ENCODE measurements around the gene SULF2.

SULF2 gene

GRCh38 chr20:47652301-47652700 lies 133.0 kb downstream of the SULF2 start:
- H2AFZ ChIP-seq (ENCODE audit: low read length): no peak overlapping the region
- no peaks in the 10 kb centered on the region for H3K79me2 ChIP-seq (ENCODE audit: insufficient read depth, low read length)
- no peak for TF ChIP-seq CTCF (conservative IDR thresholded peaks at IDR 0.05; ENCODE audit: low read length)
- no peak for TF ChIP-seq EZH2phosphoT487 (IDR thresholded peaks at IDR 0.05; ENCODE audit: borderline replicate concordance)
- H3K27me3 ChIP-seq (ENCODE audit: insufficient read depth, low read length, poor library complexity, severe bottlenecking): no peaks in the 10 kb centered on the region
- H3K4me1 ChIP-seq (ENCODE audit: insufficient read depth, low read length, poor library complexity, severe bottlenecking): no peaks in the 10 kb centered on the region
- no peak overlapping the region for H3K9ac ChIP-seq (ENCODE audit: low read depth, low read length, poor library complexity, severe bottlenecking)
- H3K4me2 ChIP-seq (ENCODE audit: low read depth, low read length, poor library complexity, severe bottlenecking): no peak overlapping the region
- H3K9me2 ChIP-seq (replicated peaks; ENCODE audit: low read depth, low read length): no peaks in the 10 kb centered on the region
- no peaks in the 10 kb centered on the region for H4K20me1 ChIP-seq (ENCODE audit: insufficient read depth, low read length, poor library complexity, severe bottlenecking)
- no peak overlapping the region for H3K4me3 ChIP-seq (ENCODE audit: low read length, poor library complexity, severe bottlenecking)
- no peaks in the 10 kb centered on the region for H3K9me3 ChIP-seq (ENCODE audit: insufficient read depth, low read depth, low read length)
- H3F3A ChIP-seq (ENCODE audit: low read depth): no peaks in the 10 kb centered on the region
- H3K36me3 ChIP-seq (ENCODE audit: insufficient read depth, low read length): peaks cover 38% of the 10 kb centered on the region; the same call in 1 of the 2 replicates

GRCh38 chr20:47648943-47649342 lies 136.3 kb downstream of the SULF2 start:
- Histone ChIP-seq H3K4me3 (ENCODE audit: low read length, poor library complexity, severe bottlenecking) (no peak overlapping the region), H3K36me3 (ENCODE audit: insufficient read depth, low read length) (peaks cover 46% of the 10 kb centered on the region; the same call in 1 of the 2 replicates), H3K4me1 (ENCODE audit: insufficient read depth, low read length, poor library complexity, severe bottlenecking) (no peaks in the 10 kb centered on the region), H4K20me1 (ENCODE audit: insufficient read depth, low read length, poor library complexity, severe bottlenecking) (no peaks in the 10 kb centered on the region), H3K9me3 (ENCODE audit: insufficient read depth, low read depth, low read length) (no peaks in the 10 kb centered on the region), H3K4me2 (ENCODE audit: low read depth, low read length, poor library complexity, severe bottlenecking) (no peak overlapping the region), H3K79me2 (ENCODE audit: insufficient read depth, low read length) (no peaks in the 10 kb centered on the region), H3K9ac (ENCODE audit: low read depth, low read length, poor library complexity, severe bottlenecking) (no peak overlapping the region), H2AFZ (ENCODE audit: low read length) (no peak overlapping the region), H3K9me2 (replicated peaks; ENCODE audit: low read depth, low read length) (no peaks in the 10 kb centered on the region), H3K27me3 (ENCODE audit: insufficient read depth, low read length, poor library complexity, severe bottlenecking) (no peaks in the 10 kb centered on the region), H3F3A (ENCODE audit: low read depth) (no peaks in the 10 kb centered on the region)
- TF ChIP-seq CTCF (conservative IDR thresholded peaks at IDR 0.05; ENCODE audit: low read length): no peak
- no peak for TF ChIP-seq EZH2phosphoT487 (IDR thresholded peaks at IDR 0.05; ENCODE audit: borderline replicate concordance)

GRCh38 chr20:47647994-47648393 lies 137.3 kb downstream of the SULF2 start:
- Histone ChIP-seq H3K9me2 (replicated peaks; ENCODE audit: low read depth, low read length) (no peaks in the 10 kb centered on the region), H3K4me3 (ENCODE audit: low read length, poor library complexity, severe bottlenecking) (no peak overlapping the region), H2AFZ (ENCODE audit: low read length) (no peak overlapping the region), H3K27me3 (ENCODE audit: insufficient read depth, low read length, poor library complexity, severe bottlenecking) (no peaks in the 10 kb centered on the region), H3K4me2 (ENCODE audit: low read depth, low read length, poor library complexity, severe bottlenecking) (no peak overlapping the region), H3K4me1 (ENCODE audit: insufficient read depth, low read length, poor library complexity, severe bottlenecking) (no peaks in the 10 kb centered on the region), H3K9ac (ENCODE audit: low read depth, low read length, poor library complexity, severe bottlenecking) (no peak overlapping the region), H3K9me3 (ENCODE audit: insufficient read depth, low read depth, low read length) (no peaks in the 10 kb centered on the region), H3K36me3 (ENCODE audit: insufficient read depth, low read length) (peaks cover 36% of the 10 kb centered on the region; the same call in 1 of the 2 replicates), H3K79me2 (ENCODE audit: insufficient read depth, low read length) (no peaks in the 10 kb centered on the region), H4K20me1 (ENCODE audit: insufficient read depth, low read length, poor library complexity, severe bottlenecking) (no peaks in the 10 kb centered on the region), H3F3A (ENCODE audit: low read depth) (no peaks in the 10 kb centered on the region)
- no peak for TF ChIP-seq EZH2phosphoT487 (IDR thresholded peaks at IDR 0.05; ENCODE audit: borderline replicate concordance)
- TF ChIP-seq CTCF (conservative IDR thresholded peaks at IDR 0.05; ENCODE audit: low read length): no peak
